PC-3 (cell line): ENCODE measurements around the gene CARD11. TPM values are rescaled to one million over a fixed set of nuclear protein-coding genes. Genes with fewer than 3 reads are reported as not detected.

Experiments
- ATAC-seq: fragments of 200-7000 bp; cut with Tn5 transposase; 2 replicates; pipeline ENCODE4 v1.9.1; 2020; ENCODE audit warnings: mild to moderate bottlenecking, moderate library complexity
- BruUV-seq: library from RNA; stranded (reverse); fragments of 400-500 nt; replicated peaks from 2 replicates; lab custom pipeline; 2021; lab: Mats Ljungman, UMichigan
- CTCF ChIA-PET: fragments of 300-600 bp; sonication (Branson Sonifier 250); formaldehyde crosslinking; loops from one replicate; lab custom pipeline; 2022; ENCODE audit warnings: antibody characterized with exemption; lab: Charles Lee
- POLR2A ChIA-PET: fragments of 300-600 bp; sonication (Branson Sonifier 250); formaldehyde crosslinking; loops from one replicate; lab custom pipeline; 2022; ENCODE audit warnings: antibody characterized with exemption; ENCODE audit not compliant: unreplicated experiment; lab: Charles Lee
- DNase-seq: peaks from one replicate; pipeline ENCODE4 v3.0.0-alpha.2; 2015
- H2AFZ ChIP-seq: fragments of 300-600 bp; sonication (generic); 2 replicates; pipeline ENCODE4 v1.6.0; 2016; ENCODE audit warnings: antibody characterized with exemption, low read length
- H3F3A ChIP-seq: fragments of 300-600 bp; sonication (generic); one replicate; pipeline ENCODE4 v1.6.0; 2017; ENCODE audit warnings: antibody characterized with exemption, low read length, control low read depth, mild to moderate bottlenecking; ENCODE audit not compliant: unreplicated experiment
- H3K27ac ChIP-seq: fragments of 300-600 bp; sonication (generic); 2 replicates; pipeline ENCODE4 v1.5.1; 2016; ENCODE audit warnings: mild to moderate bottlenecking, low read length
- H3K27me3 ChIP-seq: fragments of 300-600 bp; sonication (generic); 2 replicates; pipeline ENCODE4 v1.6.1; 2016; ENCODE audit warnings: low read length, mixed read lengths
- H3K36me3 ChIP-seq: fragments of 300-600 bp; sonication (generic); 2 replicates; pipeline ENCODE4 v1.6.1; 2016; ENCODE audit warnings: low read depth, mixed run types, low read length, mixed read lengths
- H3K4me1 ChIP-seq: fragments of 300-600 bp; sonication (generic); 2 replicates; pipeline ENCODE4 v1.5.1; 2016; ENCODE audit warnings: low read length; ENCODE audit not compliant: insufficient read depth
- H3K4me2 ChIP-seq: fragments of 300-600 bp; sonication (generic); 2 replicates; pipeline ENCODE4 v1.6.0; 2016; ENCODE audit warnings: low read length
- H3K4me3 ChIP-seq: fragments of 300-600 bp; sonication (generic); 2 replicates; pipeline ENCODE4 v1.5.1; 2016; ENCODE audit warnings: mild to moderate bottlenecking, low read length, mixed read lengths
- H3K79me2 ChIP-seq: fragments of 300-600 bp; sonication (generic); 2 replicates; pipeline ENCODE4 v1.6.1; 2017; ENCODE audit warnings: low read length, mixed read lengths
- H3K9ac ChIP-seq: fragments of 300-600 bp; sonication (generic); 2 replicates; pipeline ENCODE4 v1.6.0; 2016; ENCODE audit warnings: mild to moderate bottlenecking, low read length
- H3K9me2 ChIP-seq: fragments of 300-600 bp; sonication (generic); replicated peaks from 2 replicates; pipeline ENCODE4 v1.6.1; 2016; ENCODE audit warnings: mixed run types, low read length, mixed read lengths
- H3K9me3 ChIP-seq: fragments of 300-600 bp; sonication (generic); 2 replicates; pipeline ENCODE4 v1.6.1; 2016; ENCODE audit warnings: low read length, mixed read lengths
- H4K20me1 ChIP-seq: fragments of 300-600 bp; sonication (generic); 2 replicates; pipeline ENCODE4 v1.6.1; 2016; ENCODE audit warnings: low read length, mixed read lengths
- CTCF ChIP-seq: fragments of 300-600 bp; sonication (generic); conservative IDR thresholded peaks from 2 replicates; pipeline ENCODE4 v1.5.1; 2017; ENCODE audit warnings: antibody characterized with exemption, low read depth, mild to moderate bottlenecking, low read length
- EZH2 ChIP-seq: fragments of 300-600 bp; sonication (generic); IDR thresholded peaks from one replicate; pipeline ENCODE4 v1.6.1; 2017; ENCODE audit warnings: antibody characterized with exemption, mild to moderate bottlenecking, low read length; ENCODE audit not compliant: unreplicated experiment
- EZH2phosphoT487 ChIP-seq: fragments of 300-600 bp; sonication (generic); IDR thresholded peaks from 2 replicates; pipeline ENCODE4 v1.6.1; 2018; ENCODE audit warnings: mild to moderate bottlenecking, antibody characterized with exemption, low read length, borderline replicate concordance
- intact Hi-C: fragments of 100-400 bp; cut with micrococcal nuclease; formaldehyde crosslinking; loops from 2 replicates; pipeline ENCODE4 v1.9.0; 2023
- total RNA-seq: library from RNA; depleted of rRNA; stranded (reverse); fragments of >200 nt; gene quantifications from 2 replicates; pipeline ENCODE4 v1.2.3, GENCODE V29; 2014

The CARD11 gene
- total RNA-seq, 1 experiment from 2014 or later = not detected

DNA sequence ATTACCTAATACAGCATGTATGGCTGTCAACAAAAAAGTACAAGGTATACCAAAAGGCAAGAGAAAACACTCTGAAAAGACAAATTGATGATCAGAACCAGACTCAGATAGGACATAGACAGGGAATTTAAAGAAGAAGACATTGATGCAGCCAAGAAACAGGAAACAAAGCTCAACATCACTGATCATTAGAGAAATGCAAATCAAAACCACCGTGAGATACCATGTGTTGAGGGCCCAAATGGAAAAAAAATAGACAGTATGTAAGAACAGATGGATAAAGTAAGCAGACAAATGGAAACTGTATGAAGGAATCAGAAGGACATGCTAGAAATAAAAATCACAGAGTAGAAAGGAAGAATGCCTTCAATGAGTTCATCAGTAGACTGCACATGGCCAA, 23.3 kb downstream of the CARD11 start:
- ATAC-seq (no peak), DNase-seq (no peak)
- ChIA-PET POLR2A (no interaction called here), CTCF (no interaction called here)
- H3F3A ChIP-seq = no peaks in the 10 kb centered on the region
- intact Hi-C loops = no loop called here
- H3K9me3 ChIP-seq = no peaks in the 10 kb centered on the region
- no peak overlapping the region for H3K4me2 ChIP-seq
- H3K4me3 ChIP-seq = no peak overlapping the region
- TF ChIP-seq EZH2 (no peak), CTCF (no peak), EZH2phosphoT487 (no peak)
- no peaks in the 10 kb centered on the region for H3K9me2 ChIP-seq
- no peak overlapping the region for H2AFZ ChIP-seq
- no TSS peak for BruUV-seq
- H3K27ac ChIP-seq = no peak overlapping the region
- H3K9ac ChIP-seq = no peak overlapping the region
- no peaks in the 10 kb centered on the region for H3K79me2 ChIP-seq
- H3K27me3 ChIP-seq = peaks cover 3% of the 10 kb centered on the region; the same call in 1 of the 2 replicates
- H3K4me1 ChIP-seq = no peaks in the 10 kb centered on the region
- no peaks in the 10 kb centered on the region for H3K36me3 ChIP-seq
- H4K20me1 ChIP-seq = no peaks in the 10 kb centered on the region

GRCh38 chr7:3019801-3020200, 23.9 kb downstream of the CARD11 start:
- BruUV-seq = no TSS peak
- Histone ChIP-seq H3K4me3 (no peak overlapping the region), H3K79me2 (no peaks in the 10 kb centered on the region), H3K9ac (no peak overlapping the region), H3K36me3 (no peaks in the 10 kb centered on the region), H3K27ac (no peak overlapping the region), H3K4me2 (no peak overlapping the region), H2AFZ (no peak overlapping the region), H4K20me1 (no peaks in the 10 kb centered on the region), H3K9me2 (no peaks in the 10 kb centered on the region), H3K27me3 (peaks cover 3% of the 10 kb centered on the region; the same call in 1 of the 2 replicates), H3K4me1 (no peaks in the 10 kb centered on the region), H3F3A (no peaks in the 10 kb centered on the region), H3K9me3 (no peaks in the 10 kb centered on the region)
- ChIA-PET CTCF (no interaction called here), POLR2A (no interaction called here)
- ATAC-seq (no peak), DNase-seq (no peak)
- no peak for TF ChIP-seq EZH2phosphoT487
- no peak for TF ChIP-seq EZH2
- no peak for TF ChIP-seq CTCF
- intact Hi-C loops = no loop called here

DNA sequence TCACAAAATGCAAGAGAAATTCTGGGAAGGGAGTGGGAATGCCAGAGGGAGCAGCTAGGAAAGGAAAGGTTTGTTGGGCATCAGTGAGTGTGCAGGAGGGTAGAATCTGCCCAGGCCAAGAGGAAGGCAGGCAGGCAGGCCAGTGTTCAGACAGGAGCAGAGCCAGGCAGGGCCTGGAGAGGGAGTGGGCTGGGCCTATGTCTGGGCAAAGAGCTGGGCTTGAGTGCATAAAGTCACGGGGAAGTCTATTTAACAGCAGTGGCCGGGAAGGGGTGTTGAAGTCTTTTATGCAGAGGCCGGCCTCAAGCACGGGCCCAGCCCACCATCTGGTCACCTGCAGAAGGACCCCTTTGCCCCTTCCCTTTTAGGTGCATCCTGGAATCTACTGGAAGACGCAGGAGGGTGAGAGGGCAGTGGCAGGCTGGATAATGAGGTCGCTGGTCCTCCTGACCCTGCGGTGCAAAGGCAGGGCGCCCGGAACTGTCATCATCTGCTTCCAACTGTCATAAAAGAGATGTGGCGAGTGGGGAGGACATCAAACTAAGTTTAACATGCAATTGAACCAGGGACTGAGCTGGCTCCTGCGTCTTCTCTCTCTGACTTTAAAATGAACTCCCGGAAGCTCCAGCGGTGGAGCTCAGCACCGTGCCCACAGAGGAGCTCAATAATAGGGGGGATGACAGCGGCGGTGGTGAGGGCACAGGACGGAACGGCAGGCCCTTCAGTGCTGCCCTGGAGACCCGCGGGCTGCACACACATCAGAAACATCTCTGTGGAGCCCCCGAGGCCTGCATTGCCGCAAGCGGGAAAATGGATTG, 29.5 kb downstream of the CARD11 start:
- CTCF ChIA-PET = no interaction called here
- no peak for ATAC-seq
- intact Hi-C loops = no loop called here
- BruUV-seq = no TSS peak
- Histone ChIP-seq H3K4me2 (no peak overlapping the region), H3K9me3 (no peaks in the 10 kb centered on the region), H3K36me3 (no peaks in the 10 kb centered on the region), H3K4me3 (no peak overlapping the region), H2AFZ (no peak overlapping the region), H3K79me2 (no peaks in the 10 kb centered on the region), H3K27ac (no peak overlapping the region), H3K9ac (no peak overlapping the region), H4K20me1 (no peaks in the 10 kb centered on the region), H3K27me3 (peaks cover 22% of the 10 kb centered on the region), H3K9me2 (no peaks in the 10 kb centered on the region), H3K4me1 (no peaks in the 10 kb centered on the region), H3F3A (no peaks in the 10 kb centered on the region)
- TF ChIP-seq CTCF = no peak
- no peak for TF ChIP-seq EZH2phosphoT487
- no peak for TF ChIP-seq EZH2
- POLR2A ChIA-PET = no interaction called here
- no peak for DNase-seq
